Naive thymus-derived CD8-positive, alpha-beta T cell (primary cell): ENCODE data around the gene KRTAP4-6. TPM values are rescaled to one million over a fixed set of nuclear protein-coding genes. Genes with fewer than 3 reads are reported as not detected.
"Not testable (repeated sequence)": the region's sequence is repeated elsewhere in the genome, so short reads cannot be mapped to it uniquely, and the experiment has no call there.

Experiments used
- ATAC-seq, 2 donors: fragments of 150-1000 bp; cut with Tn5 transposase in 1 of 2; sonication (Bioruptor Pico), chemical (Tn5 transposase) in 1 of 2; 1 replicate in 1 of 2; 2 replicates in 1 of 2; pipeline ENCODE4 v1.10.0; 2021; ENCODE audit warnings: mild to moderate bottlenecking in 2 of 2, moderate library complexity in 2 of 2
- POLR2A ChIA-PET: fragments of 350-600 bp; sonication (Branson Sonifier 250); formaldehyde crosslinking; loops from one replicate; lab custom pipeline; 2021; ENCODE audit warnings: antibody characterized with exemption; lab: Charles Lee
- DNase-seq, 10 donors: peaks; one replicate each; pipeline versions ENCODE4 v3.0.0 to v3.0.0-alpha.2; 2020 to 2022
- H3K27ac Mint-ChIP-seq, 10 donors: one replicate each; pipeline ENCODE4 v1.8.0; 2020 to 2022; ENCODE audit warnings: mild to moderate bottlenecking in 10 of 10, mixed read lengths in 10 of 10, moderate library complexity in 4 of 10, inconsistent platforms in 1 of 10
- H3K27me3 Mint-ChIP-seq, 5 donors: one replicate each; pipeline ENCODE4 v1.8.0; 2021 to 2022; ENCODE audit warnings: mixed read lengths in 5 of 5
- H3K36me3 Mint-ChIP-seq, 3 donors: one replicate each; pipeline ENCODE4 v1.8.0; 2020 to 2022; ENCODE audit warnings: mixed read lengths in 3 of 3, mild to moderate bottlenecking in 2 of 3, inconsistent platforms in 1 of 3
- H3K4me1 Mint-ChIP-seq, 4 donors: one replicate each; pipeline ENCODE4 v1.8.0; 2021 to 2022; ENCODE audit warnings: mixed read lengths in 4 of 4
- H3K4me3 Mint-ChIP-seq, 10 donors: one replicate each; pipeline ENCODE4 v1.8.0; 2020 to 2022; ENCODE audit warnings: mild to moderate bottlenecking in 10 of 10, mixed read lengths in 10 of 10, moderate library complexity in 6 of 10, inconsistent platforms in 1 of 10
- H3K9me3 Mint-ChIP-seq, 9 donors: one replicate each; pipeline ENCODE4 v1.8.0; 2020 to 2022; ENCODE audit warnings: mixed read lengths in 9 of 9, mild to moderate bottlenecking in 3 of 9, inconsistent platforms in 1 of 9, moderate library complexity in 1 of 9
- polyA plus RNA-seq, 3 donors: library from polyadenylated mRNA; unstranded; fragments of 300-500 nt; fragmentation: Illumina TruSeq; gene quantifications; one replicate each; pipeline ENCODE4 v1.2.3, GENCODE V29; 2021
- total RNA-seq, 8 experiments: library from RNA in 2 of 8; stranded (reverse) in 2 of 8; gene quantifications; one replicate each; pipeline ENCODE4 v1.2.3 and lab custom pipeline; 2021 to 2026

KRTAP4-6 gene
- total and polyA plus RNA-seq, 5 experiments from 2014 or later: not detected

DNA sequence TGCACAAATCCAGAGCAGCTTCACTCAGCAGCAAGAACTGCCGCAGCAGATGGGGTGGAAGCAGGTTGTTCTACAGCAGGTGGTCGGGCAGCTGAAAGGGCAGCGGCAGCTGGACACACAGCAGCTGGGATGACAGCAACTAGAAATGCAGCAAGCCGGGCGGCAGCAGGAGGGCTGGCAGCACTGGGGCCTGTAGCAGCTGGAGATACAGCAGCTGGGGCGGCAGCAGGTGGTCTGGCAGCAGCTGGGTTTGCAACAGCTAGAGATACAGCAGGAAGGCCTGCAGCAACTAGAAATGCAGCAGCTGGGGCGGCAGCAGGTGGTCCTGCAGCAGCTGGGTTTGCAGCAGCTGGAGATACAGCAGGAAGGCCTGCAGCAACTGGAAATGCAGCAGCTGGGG, 27.2 kb upstream of the KRTAP4-6 start:
- Mint-ChIP-seq H3K36me3 (no peaks in the 10 kb centered on the region), H3K4me3 (no peak overlapping the region), H3K27me3 (no peaks in the 10 kb centered on the region), H3K4me1 (peaks cover 2 to 6% (median 4%) of the 10 kb centered on the region in 4 donors), H3K9me3 (no peaks in the 10 kb centered on the region), H3K27ac (peak overlapping the region in 3 of 10 donors; percentile 2 to 81 (median 70))
- DNase-seq (no peak), ATAC-seq (no peak)
- POLR2A ChIA-PET: no interaction called here

DNA sequence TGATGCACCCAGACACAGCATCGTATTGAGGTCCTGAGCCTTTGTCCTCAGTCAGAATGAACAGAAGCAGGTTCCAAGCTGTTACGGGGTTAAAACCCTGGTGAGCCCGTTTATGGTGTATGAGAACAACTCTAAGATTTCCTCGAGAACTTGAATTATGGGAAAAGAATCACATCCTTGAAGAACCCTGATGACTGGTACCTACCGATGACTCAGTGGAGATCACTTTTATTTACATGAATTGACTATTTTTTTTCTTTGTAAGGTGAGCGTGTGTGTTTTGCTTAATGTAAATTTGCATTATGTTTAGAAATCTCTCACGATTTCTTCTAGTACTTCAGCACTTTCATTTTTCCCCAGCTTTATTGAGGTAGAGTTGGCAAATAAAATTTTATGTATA, 23.5 kb upstream of the KRTAP4-6 start:
- Mint-ChIP-seq H3K4me1 (peaks cover 0 to 6% (median under 1%) of the 10 kb centered on the region in 4 donors), H3K36me3 (no peaks in the 10 kb centered on the region), H3K4me3 (no peak overlapping the region), H3K9me3 (no peaks in the 10 kb centered on the region), H3K27me3 (peaks cover 0 to 2% (median 0%) of the 10 kb centered on the region in 5 donors), H3K27ac (no peak overlapping the region)
- POLR2A ChIA-PET: no interaction called here
- ATAC-seq (no peak), DNase-seq (no peak)

DNA sequence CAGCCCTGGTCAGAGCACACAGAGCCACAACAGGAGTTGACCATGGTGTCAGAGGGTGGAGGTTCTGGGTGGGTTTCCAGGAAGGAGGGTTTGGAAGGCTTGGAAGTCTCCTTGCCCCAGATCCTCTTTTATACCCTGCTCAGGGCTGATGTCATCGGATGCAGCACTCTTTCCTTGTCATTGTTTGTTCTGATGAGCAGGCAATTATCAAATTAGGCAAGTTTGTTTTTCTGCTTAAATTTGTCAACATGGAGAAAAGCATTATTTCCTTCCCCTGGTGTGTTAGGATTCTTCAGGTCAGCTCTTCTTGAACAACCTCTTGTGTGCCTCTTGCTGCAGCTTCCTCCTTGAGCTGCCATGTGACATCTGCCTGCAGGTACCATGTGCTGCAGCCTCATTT, 20.3 kb upstream of the KRTAP4-6 start, which contains the start of gene KRTAP4-4:
TSS of gene KRTAP4-4 (minus strand) at position 101 of the 400 bp plus-strand sequence. CDS start at position 44, 57 bp downstream.
- no peaks in the 10 kb centered on the region for H3K36me3 Mint-ChIP-seq
- H3K9me3 Mint-ChIP-seq: no peaks in the 10 kb centered on the region
- H3K4me1 Mint-ChIP-seq: peaks cover 0 to 4% (median 0%) of the 10 kb centered on the region in 4 donors
- ATAC-seq (no peak), DNase-seq (no peak)
- no peak within 1 kb of the TSS for H3K4me3 Mint-ChIP-seq
- POLR2A ChIA-PET: no interaction called here
- H3K27ac Mint-ChIP-seq: peak within 1 kb of the TSS in 4 of 10 donors; percentile 9 to 68 (median 42)
- H3K27me3 Mint-ChIP-seq: peaks cover 0 to 3% (median 0%) of the 10 kb centered on the region in 5 donors

DNA sequence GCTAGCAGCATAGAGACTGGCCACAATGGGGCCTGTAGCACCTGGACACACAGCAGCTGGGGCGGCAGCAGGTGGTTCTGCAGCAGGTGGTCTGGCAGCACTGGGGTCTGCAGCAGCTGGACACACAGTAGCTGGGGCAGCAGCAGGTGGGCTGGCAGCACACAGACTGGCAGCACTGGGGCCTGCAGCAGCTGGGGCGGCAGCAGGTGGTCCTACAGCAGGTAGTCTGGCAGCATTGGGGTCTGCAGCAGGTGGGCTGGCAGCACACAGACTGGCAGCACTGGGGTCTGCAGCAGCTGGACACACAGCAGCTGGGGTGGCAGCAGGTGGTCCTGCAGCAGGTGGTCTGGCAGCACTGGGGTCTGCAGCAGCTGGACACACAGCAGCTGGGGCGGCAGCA, 19.8 kb upstream of the KRTAP4-6 start:
- H3K4me1 Mint-ChIP-seq, H3K27me3 Mint-ChIP-seq, ATAC-seq, H3K36me3 Mint-ChIP-seq, DNase-seq, POLR2A ChIA-PET, H3K9me3 Mint-ChIP-seq, H3K4me3 Mint-ChIP-seq: not testable (repeated sequence)
- H3K27ac Mint-ChIP-seq: peak overlapping the region in 1 of 10 donors; percentile 31

DNA sequence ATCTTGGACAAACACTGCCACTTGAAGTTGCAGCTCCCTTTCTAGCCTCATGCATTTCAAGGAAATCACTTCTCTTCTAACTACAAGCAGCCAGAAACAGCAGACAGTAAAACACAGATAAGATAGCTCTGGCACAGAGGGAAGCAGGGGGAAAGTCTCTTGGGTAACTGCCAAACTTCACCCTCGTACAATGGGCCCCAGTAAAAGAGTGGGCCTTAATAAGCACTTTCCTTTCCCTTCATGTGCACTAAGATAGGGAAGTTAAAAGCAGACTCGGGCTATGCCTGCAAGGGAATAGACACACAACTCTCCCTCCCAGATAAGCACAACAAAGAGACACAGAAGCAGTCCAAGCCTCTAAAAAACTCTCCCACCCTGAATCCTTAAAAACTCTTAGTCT, 13.5 kb upstream of the KRTAP4-6 start:
- peaks cover 0 to 10% (median 4%) of the 10 kb centered on the region in 4 donors for H3K4me1 Mint-ChIP-seq
- DNase-seq (no peak), ATAC-seq (no peak)
- POLR2A ChIA-PET: no interaction called here
- H3K9me3 Mint-ChIP-seq: no peaks in the 10 kb centered on the region
- H3K27me3 Mint-ChIP-seq: peaks cover 0 to 7% (median 0%) of the 10 kb centered on the region in 5 donors
- no peak overlapping the region for H3K27ac Mint-ChIP-seq
- no peaks in the 10 kb centered on the region for H3K36me3 Mint-ChIP-seq
- H3K4me3 Mint-ChIP-seq: no peak overlapping the region

DNA sequence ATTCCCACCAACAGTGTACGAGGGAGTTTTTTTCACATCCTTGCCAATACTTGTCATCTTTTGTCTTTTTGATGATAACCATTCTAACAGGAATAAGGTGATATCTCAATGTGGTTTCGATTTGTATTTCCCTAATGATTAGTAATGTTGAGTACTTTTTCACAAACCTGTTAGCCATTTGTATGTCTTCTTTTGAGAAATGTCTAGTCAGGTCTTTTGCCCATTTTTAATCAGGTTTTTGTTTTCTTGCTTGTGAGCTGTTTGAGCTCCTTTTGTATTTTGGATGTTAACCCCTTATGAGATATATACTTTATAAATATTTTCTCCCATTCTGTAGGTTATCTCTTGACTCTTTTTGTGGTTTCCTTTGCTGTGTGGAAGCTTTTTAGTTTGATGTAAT, 11.2 kb upstream of the KRTAP4-6 start:
- H3K27ac Mint-ChIP-seq: no peak overlapping the region
- no peaks in the 10 kb centered on the region for H3K9me3 Mint-ChIP-seq
- DNase-seq (no peak), ATAC-seq (no peak)
- POLR2A ChIA-PET: no interaction called here
- no peak overlapping the region for H3K4me3 Mint-ChIP-seq
- peaks cover 0 to 18% (median 6%) of the 10 kb centered on the region in 4 donors for H3K4me1 Mint-ChIP-seq
- peaks cover 0 to 4% (median 0%) of the 10 kb centered on the region in 5 donors for H3K27me3 Mint-ChIP-seq
- H3K36me3 Mint-ChIP-seq: no peaks in the 10 kb centered on the region

DNA sequence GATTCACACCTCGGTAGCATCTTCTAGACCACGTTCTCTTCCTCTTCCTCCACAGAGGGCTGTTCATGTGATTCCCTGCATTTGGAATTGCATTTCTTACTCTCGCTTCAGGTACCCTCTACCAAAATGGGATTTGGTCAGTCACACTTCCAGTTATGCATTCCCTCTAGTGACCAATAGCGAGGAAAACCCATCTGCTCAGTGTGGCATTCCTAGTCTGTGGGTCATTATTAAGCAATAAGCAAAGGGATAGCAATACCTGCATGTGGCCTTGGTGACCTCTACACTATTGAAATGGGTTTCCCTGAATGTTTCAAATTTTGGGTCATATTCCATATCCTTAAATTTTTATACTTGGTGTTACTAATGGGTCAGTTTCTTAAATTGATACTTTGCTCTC, 9.7 kb upstream of the KRTAP4-6 start:
- DNase-seq (no peak), ATAC-seq (no peak)
- Mint-ChIP-seq H3K27me3 (peaks cover 0 to 4% (median 0%) of the 10 kb centered on the region in 5 donors), H3K4me1 (peaks cover 0 to 27% (median 7%) of the 10 kb centered on the region in 4 donors), H3K36me3 (no peaks in the 10 kb centered on the region), H3K9me3 (peaks cover 0 to 3% (median 0%) of the 10 kb centered on the region in 9 donors), H3K27ac (no peak overlapping the region), H3K4me3 (no peak overlapping the region)
- POLR2A ChIA-PET: interaction anchor here (0.6 kb wide), 1 partner anchor 524 kb away, joined by 3 read pairs; no protein-coding TSS in a partner anchor

DNA sequence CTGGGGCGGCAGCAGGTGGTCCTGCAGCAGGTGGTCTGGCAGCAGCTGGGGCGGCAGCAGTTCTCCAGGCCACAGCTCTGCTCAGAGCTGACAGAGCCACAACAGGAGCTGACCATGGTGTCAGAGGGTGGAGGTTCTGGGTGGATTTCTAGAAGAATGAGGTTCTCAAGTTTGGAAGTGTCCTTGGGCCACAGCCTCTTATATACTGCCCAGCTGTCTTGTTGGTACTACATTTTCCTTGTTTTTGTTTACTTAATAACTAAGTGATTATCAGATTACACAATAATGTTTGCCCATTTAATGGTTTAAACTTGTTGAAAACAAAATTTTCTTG, 9.3 kb upstream of the KRTAP4-6 start, which contains the start of gene KRTAP4-5:
TSS of gene KRTAP4-5 (minus strand) at position 174 of the 334 bp plus-strand sequence. CDS start at position 116, 58 bp downstream.
- Mint-ChIP-seq H3K27me3 (peaks cover 0 to 4% (median 0%) of the 10 kb centered on the region in 5 donors), H3K27ac (no peak within 1 kb of the TSS), H3K36me3 (no peaks in the 10 kb centered on the region), H3K4me1 (peaks cover 0 to 31% (median 8%) of the 10 kb centered on the region in 4 donors), H3K9me3 (peaks cover 0 to 4% (median 0%) of the 10 kb centered on the region in 9 donors), H3K4me3 (no peak within 1 kb of the TSS)
- POLR2A ChIA-PET: no interaction called here
- ATAC-seq (no peak), DNase-seq (no peak)

DNA sequence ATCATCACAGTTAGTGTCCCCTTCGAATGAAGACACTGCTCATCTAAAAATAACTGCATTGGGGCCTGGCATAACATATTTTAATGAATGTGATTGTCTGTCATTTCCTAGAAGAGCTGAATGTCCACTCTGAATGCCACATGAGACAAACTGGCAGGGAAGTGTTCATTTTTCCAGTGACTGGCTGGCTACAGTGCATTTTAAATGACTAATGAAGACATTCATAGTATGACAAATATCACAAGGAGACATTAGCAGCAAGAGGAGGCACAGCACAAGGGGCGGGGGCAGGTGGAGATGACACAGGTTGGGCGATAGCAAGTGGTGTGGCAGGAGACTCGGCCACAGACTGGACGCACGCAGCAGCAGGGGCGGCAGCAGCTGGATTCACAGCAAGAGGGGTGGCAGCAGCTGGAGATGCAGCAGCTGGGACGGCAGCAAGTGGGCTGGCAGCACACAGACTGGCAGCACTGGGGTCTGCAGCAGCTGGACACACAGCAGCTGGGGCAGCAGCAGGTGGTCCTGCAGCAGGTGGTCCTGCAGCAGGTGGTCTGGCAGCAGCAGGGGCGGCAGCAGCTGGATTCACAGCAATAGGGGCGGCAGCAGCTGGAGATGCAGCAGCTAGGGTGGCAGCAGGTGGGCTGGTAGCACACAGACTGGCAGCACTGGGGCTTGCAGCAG, 8.8 kb upstream of the KRTAP4-6 start:
- H3K27ac Mint-ChIP-seq, DNase-seq, H3K27me3 Mint-ChIP-seq, H3K9me3 Mint-ChIP-seq, H3K4me3 Mint-ChIP-seq, ATAC-seq, H3K36me3 Mint-ChIP-seq, POLR2A ChIA-PET: not testable (repeated sequence)
- H3K4me1 Mint-ChIP-seq: peaks cover 0 to 31% (median 8%) of the 10 kb centered on the region in 4 donors

DNA sequence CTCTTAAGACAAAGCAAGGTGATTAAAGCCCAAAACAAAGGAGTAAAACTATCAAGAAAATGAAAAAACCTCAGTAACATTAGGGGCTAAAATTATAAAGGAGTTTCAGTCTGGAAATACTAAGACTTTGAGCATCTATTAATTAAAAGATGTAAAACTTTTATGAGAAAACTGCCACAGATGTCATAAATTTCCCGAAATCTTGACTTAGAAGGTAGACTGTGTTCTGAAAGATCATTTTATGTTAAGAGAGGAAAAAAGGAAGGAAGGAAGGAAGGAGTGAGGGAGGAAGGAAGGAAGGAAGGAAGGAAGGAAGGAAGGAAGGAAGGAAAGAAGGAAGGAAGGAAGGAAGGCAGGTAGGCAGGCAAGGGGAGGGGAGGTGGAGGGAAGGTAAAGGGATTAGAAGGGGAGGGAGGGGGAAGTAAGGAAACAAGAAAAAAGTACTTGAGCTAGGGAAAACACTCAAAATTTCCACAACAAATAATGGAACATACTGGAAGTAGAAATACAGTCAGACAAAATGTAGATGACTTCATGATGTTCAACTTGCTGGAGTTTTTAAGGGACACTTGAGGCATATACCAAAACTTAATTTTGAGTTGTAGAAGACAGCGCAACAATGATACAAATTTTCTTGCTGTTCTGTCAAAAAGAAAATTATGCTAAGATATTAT, 7.3 kb upstream of the KRTAP4-6 start:
- Mint-ChIP-seq H3K36me3 (peaks cover 0 to 12% (median 10%) of the 10 kb centered on the region in 3 donors), H3K9me3 (peaks cover 0 to 16% (median 13%) of the 10 kb centered on the region in 9 donors), H3K27ac (peak overlapping the region in 2 of 10 donors; percentile 10 to 17), H3K4me1 (peaks cover 0 to 26% (median 7%) of the 10 kb centered on the region in 4 donors), H3K27me3 (no peaks in the 10 kb centered on the region), H3K4me3 (no peak overlapping the region)
- ATAC-seq: no peak
- POLR2A ChIA-PET: no interaction called here
- no peak for DNase-seq

DNA sequence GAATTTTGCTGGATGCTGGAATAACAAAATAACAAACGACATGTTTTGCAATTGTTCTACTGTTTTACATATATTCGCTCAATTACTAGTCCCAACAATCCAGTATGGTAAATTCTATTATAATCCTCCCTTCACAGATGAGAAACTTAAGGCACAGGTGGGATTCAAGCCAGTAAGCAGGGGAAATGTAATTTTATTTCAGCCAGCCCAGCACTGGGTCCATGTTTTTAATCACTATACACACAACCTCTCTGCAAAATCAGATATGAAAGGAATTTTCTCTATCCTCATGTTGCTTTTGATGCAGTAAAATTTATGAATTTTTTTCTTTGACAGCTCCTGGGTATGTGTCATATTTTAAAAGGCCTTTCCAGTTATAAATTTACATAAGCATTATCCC, 4.9 kb upstream of the KRTAP4-6 start:
- POLR2A ChIA-PET: no interaction called here
- peaks cover 2 to 26% (median 8%) of the 10 kb centered on the region in 4 donors for H3K4me1 Mint-ChIP-seq

DNA sequence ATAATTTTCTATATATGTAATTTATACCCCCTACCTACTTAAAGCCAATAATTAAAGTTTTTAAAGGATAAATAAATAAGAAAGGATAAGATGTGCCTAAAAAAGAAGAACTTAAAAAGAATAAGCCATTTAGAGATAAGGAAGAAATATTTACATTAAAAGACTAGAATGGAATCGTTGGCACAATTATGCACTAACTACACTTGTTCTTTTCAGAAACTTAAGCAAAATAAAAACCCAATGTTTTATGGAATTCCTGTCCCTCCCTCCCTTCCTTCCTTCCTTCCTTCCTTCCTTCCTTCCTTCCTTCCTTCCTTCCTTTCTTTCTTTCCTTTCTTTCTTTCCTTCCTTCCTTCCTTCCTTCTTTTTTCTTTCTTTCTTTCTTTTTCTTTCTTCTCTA, 4.5 kb upstream of the KRTAP4-6 start:
- POLR2A ChIA-PET: no interaction called here
- H3K9me3 Mint-ChIP-seq: peaks cover 0 to 38% (median 27%) of the 10 kb centered on the region in 9 donors

More for the DNA sequence above, 4.9 kb upstream of the KRTAP4-6 start:
- Mint-ChIP-seq H3K4me3 (peak overlapping the region in 1 of 10 donors; percentile 16), H3K36me3 (peaks cover 0 to 29% (median 13%) of the 10 kb centered on the region in 3 donors), H3K9me3 (peaks cover 0 to 37% (median 23%) of the 10 kb centered on the region in 9 donors), H3K27me3 (no peaks in the 10 kb centered on the region), H3K27ac (no peak overlapping the region)
- ATAC-seq (no peak), DNase-seq (no peak)

DNA sequence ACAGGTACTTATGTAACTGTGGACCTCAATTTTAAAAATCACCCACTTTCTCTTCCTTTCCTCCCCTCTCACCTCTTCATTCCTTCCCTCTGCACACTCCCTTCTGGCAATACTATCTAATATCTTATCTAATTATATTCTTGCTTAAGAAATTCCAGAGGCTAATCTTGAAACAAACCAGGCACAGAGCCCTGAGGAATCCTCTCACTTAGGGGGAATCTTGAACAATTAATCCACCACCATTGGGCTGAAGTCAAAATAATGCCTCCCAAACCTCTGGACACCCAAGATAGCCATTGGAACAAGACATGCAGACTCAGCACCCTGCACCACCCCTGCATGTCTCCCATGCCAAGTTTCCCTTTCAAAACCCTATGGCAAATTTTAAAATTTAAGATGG, 1.0 kb upstream of the KRTAP4-6 start:
- Mint-ChIP-seq H3K36me3 (peaks cover 2 to 34% (median 21%) of the 10 kb centered on the region in 3 donors), H3K4me3 (no peak overlapping the region), H3K27me3 (peaks cover 0 to 2% (median 0%) of the 10 kb centered on the region in 5 donors), H3K9me3 (peaks cover 0 to 52% (median 34%) of the 10 kb centered on the region in 9 donors), H3K4me1 (peaks cover 2 to 18% (median 9%) of the 10 kb centered on the region in 4 donors), H3K27ac (no peak overlapping the region)
- DNase-seq (no peak), ATAC-seq (no peak)
- POLR2A ChIA-PET: interaction anchor here (0.8 kb wide), 1 partner anchor 10 kb away, joined by 3 read pairs; no protein-coding TSS in a partner anchor

More for the DNA sequence above, 4.5 kb upstream of the KRTAP4-6 start:
- Mint-ChIP-seq H3K4me3 (peak overlapping the region in 1 of 10 donors; percentile 16), H3K27ac (no peak overlapping the region), H3K36me3 (peaks cover 0 to 29% (median 13%) of the 10 kb centered on the region in 3 donors), H3K4me1 (peaks cover 2 to 26% (median 8%) of the 10 kb centered on the region in 4 donors), H3K27me3 (no peaks in the 10 kb centered on the region)
- ATAC-seq (no peak), DNase-seq (no peak)
